Measurements from ENCODE around the gene ARAP1.

Gene ARAP1

GRCh38 chr11:72776844-72777754, 24.9 kb upstream of the ARAP1 start:
- DNase-seq (ENCODE audit: low read depth in 1 of 2, low spot score in 1 of 2): no peak
- no peak for TF ChIP-seq JUND (IDR thresholded peaks at IDR 0.05; ENCODE audit: low read depth)
- in situ Hi-C loops (cut with HindIII; ENCODE audit: low pct_unique_long_range_greater_than_20kb, low sequenced_read_pairs): no loop called here

GRCh38 chr11:72776117-72776843, 24.1 kb upstream of the ARAP1 start:
- TF ChIP-seq JUND (IDR thresholded peaks at IDR 0.05; ENCODE audit: low read depth): no peak
- DNase-seq (ENCODE audit: low read depth in 1 of 2, low spot score in 1 of 2): no peak
- in situ Hi-C loops (cut with HindIII; ENCODE audit: low pct_unique_long_range_greater_than_20kb, low sequenced_read_pairs): no loop called here

GRCh38 chr11:72775288-72776110, 23.3 kb upstream of the ARAP1 start:
- DNase-seq (ENCODE audit: low read depth in 1 of 2, low spot score in 1 of 2): no peak
- no peak for TF ChIP-seq JUND (IDR thresholded peaks at IDR 0.05; ENCODE audit: low read depth)
- in situ Hi-C loops (cut with HindIII; ENCODE audit: low pct_unique_long_range_greater_than_20kb, low sequenced_read_pairs): no loop called here

- no peak for DNase-seq (ENCODE audit: low read depth in 1 of 2, low spot score in 1 of 2)
- no peak for TF ChIP-seq JUND (IDR thresholded peaks at IDR 0.05; ENCODE audit: low read depth)
- in situ Hi-C loops (cut with HindIII; ENCODE audit: low pct_unique_long_range_greater_than_20kb, low sequenced_read_pairs): no loop called here
Measured at GRCh38 chr11:72774499-72774898, 22.3 kb upstream of the ARAP1 start.

GRCh38 chr11:72773696-72774095, 21.5 kb upstream of the ARAP1 start:
- in situ Hi-C loops (cut with HindIII; ENCODE audit: low pct_unique_long_range_greater_than_20kb, low sequenced_read_pairs): no loop called here
- no peak for DNase-seq (ENCODE audit: low read depth in 1 of 2, low spot score in 1 of 2)
- TF ChIP-seq JUND (IDR thresholded peaks at IDR 0.05; ENCODE audit: low read depth): no peak

GRCh38 chr11:72773291-72773690, 21.1 kb upstream of the ARAP1 start:
- TF ChIP-seq JUND (IDR thresholded peaks at IDR 0.05; ENCODE audit: low read depth): no peak
- no peak for DNase-seq (ENCODE audit: low read depth in 1 of 2, low spot score in 1 of 2)
- in situ Hi-C loops (cut with HindIII; ENCODE audit: low pct_unique_long_range_greater_than_20kb, low sequenced_read_pairs): no loop called here

GRCh38 chr11:72772059-72772458, 19.9 kb upstream of the ARAP1 start:
- no peak for TF ChIP-seq JUND (IDR thresholded peaks at IDR 0.05; ENCODE audit: low read depth)
- no peak for DNase-seq (ENCODE audit: low read depth in 1 of 2, low spot score in 1 of 2)
- in situ Hi-C loops (cut with HindIII; ENCODE audit: low pct_unique_long_range_greater_than_20kb, low sequenced_read_pairs): no loop called here

GRCh38 chr11:72771507-72771906, 19.3 kb upstream of the ARAP1 start:
- in situ Hi-C loops (cut with HindIII; ENCODE audit: low pct_unique_long_range_greater_than_20kb, low sequenced_read_pairs): no loop called here
- no peak for DNase-seq (ENCODE audit: low read depth in 1 of 2, low spot score in 1 of 2)
- TF ChIP-seq JUND (IDR thresholded peaks at IDR 0.05; ENCODE audit: low read depth): no peak

- no peak for TF ChIP-seq JUND (IDR thresholded peaks at IDR 0.05; ENCODE audit: low read depth)
- in situ Hi-C loops (cut with HindIII; ENCODE audit: low pct_unique_long_range_greater_than_20kb, low sequenced_read_pairs): no loop called here
- DNase-seq (ENCODE audit: low read depth in 1 of 2, low spot score in 1 of 2): no peak
Measured at GRCh38 chr11:72770799-72771198, 18.6 kb upstream of the ARAP1 start.

- no peak for TF ChIP-seq JUND (IDR thresholded peaks at IDR 0.05; ENCODE audit: low read depth)
- DNase-seq (ENCODE audit: low read depth in 1 of 2, low spot score in 1 of 2): no peak
- in situ Hi-C loops (cut with HindIII; ENCODE audit: low pct_unique_long_range_greater_than_20kb, low sequenced_read_pairs): no loop called here
Measured at GRCh38 chr11:72769680-72770079, 17.5 kb upstream of the ARAP1 start.

- TF ChIP-seq JUND (IDR thresholded peaks at IDR 0.05; ENCODE audit: low read depth): no peak
- in situ Hi-C loops (cut with HindIII; ENCODE audit: low pct_unique_long_range_greater_than_20kb, low sequenced_read_pairs): no loop called here
- DNase-seq (ENCODE audit: low read depth in 1 of 2, low spot score in 1 of 2): no peak
Measured at GRCh38 chr11:72768581-72768980, 16.4 kb upstream of the ARAP1 start.

GRCh38 chr11:72767203-72768062, 15.2 kb upstream of the ARAP1 start:
- DNase-seq (ENCODE audit: low read depth in 1 of 2, low spot score in 1 of 2): no peak
- no peak for TF ChIP-seq JUND (IDR thresholded peaks at IDR 0.05; ENCODE audit: low read depth)
- in situ Hi-C loops (cut with HindIII; ENCODE audit: low pct_unique_long_range_greater_than_20kb, low sequenced_read_pairs): no loop called here
